Muscle layer of colon (tissue), 2 donors: ENCODE data around the gene ZNF366.

Source experiments
- H3K27ac ChIP-seq: one replicate; pipeline ENCODE4 v1.7.0; 2013; ENCODE audit warnings: low read depth, mild to moderate bottlenecking, low read length, moderate library complexity
- H3K27me3 ChIP-seq, 2 donors: one replicate each; pipeline ENCODE4 v1.7.0; 2013; ENCODE audit warnings: low read length in 2 of 2, mild to moderate bottlenecking in 2 of 2; ENCODE audit not compliant: insufficient read depth in 2 of 2, control insufficient read depth in 1 of 2
- H3K36me3 ChIP-seq: one replicate; pipeline ENCODE4 v1.7.0; 2013; ENCODE audit warnings: mild to moderate bottlenecking, low read length; ENCODE audit not compliant: insufficient read depth
- H3K4me1 ChIP-seq: one replicate; pipeline ENCODE4 v1.7.0; 2013; ENCODE audit warnings: mild to moderate bottlenecking, low read length; ENCODE audit not compliant: insufficient read depth
- H3K4me3 ChIP-seq, 2 donors: one replicate each; pipeline ENCODE4 v1.7.0; 2013; ENCODE audit warnings: low read length in 2 of 2, low read depth in 1 of 2, mild to moderate bottlenecking in 1 of 2, moderate library complexity in 1 of 2
- H3K9ac ChIP-seq: one replicate; pipeline ENCODE4 v1.7.0; 2013; ENCODE audit warnings: low read length
- H3K9me3 ChIP-seq: one replicate; pipeline ENCODE4 v1.7.0; 2013; ENCODE audit warnings: mild to moderate bottlenecking, low read length
- donor health status: abdominal sarcoma.
- donor health status: Adenocarcinoma of cecum.

Gene ZNF366

GRCh38 chr5:72507231-72507906 lies at the start of gene ZNF366:
TSS of gene ZNF366 (minus strand) at chr5:72507410. CDS start at chr5:72461496, 45,914 bp downstream.
- H3K4me1 ChIP-seq, result peaks cover 44% of the 10 kb centered on the region
- peak within 1 kb of the TSS; percentile 4 for H3K27ac ChIP-seq
- H3K9ac ChIP-seq, result no peak within 1 kb of the TSS
- H3K9me3 ChIP-seq, result no peaks in the 10 kb centered on the region
- H3K27me3 ChIP-seq, result no peaks in the 10 kb centered on the region
- no peak within 1 kb of the TSS for H3K4me3 ChIP-seq
- no peaks in the 10 kb centered on the region for H3K36me3 ChIP-seq

GRCh38 chr5:72556351-72557166 lies 49.3 kb upstream of the ZNF366 start:
- H3K9ac ChIP-seq, result no peak overlapping the region
- peak overlapping the region; percentile 45 for H3K27ac ChIP-seq
- H3K27me3 ChIP-seq, result no peaks in the 10 kb centered on the region
- peaks cover 9% of the 10 kb centered on the region for H3K4me1 ChIP-seq
- H3K36me3 ChIP-seq, result no peaks in the 10 kb centered on the region
- H3K9me3 ChIP-seq, result no peaks in the 10 kb centered on the region
- peak overlapping the region; percentile 6 to 51 for H3K4me3 ChIP-seq

- no peak overlapping the region for H3K9ac ChIP-seq
- H3K36me3 ChIP-seq, result no peaks in the 10 kb centered on the region
- H3K27ac ChIP-seq, result no peak overlapping the region
- H3K4me1 ChIP-seq, result peaks cover 9% of the 10 kb centered on the region
- H3K9me3 ChIP-seq, result no peaks in the 10 kb centered on the region
- peak overlapping the region in 1 of 2 donors; percentile 51 for H3K4me3 ChIP-seq
- H3K27me3 ChIP-seq, result no peaks in the 10 kb centered on the region
These were observed 48.7 kb upstream of the ZNF366 start for GRCh38 chr5:72555871-72556270.

GRCh38 chr5:72554897-72555296 lies 47.7 kb upstream of the ZNF366 start:
- H3K36me3 ChIP-seq, result no peaks in the 10 kb centered on the region
- peaks cover 9% of the 10 kb centered on the region for H3K4me1 ChIP-seq
- no peak overlapping the region for H3K4me3 ChIP-seq
- H3K9ac ChIP-seq, result no peak overlapping the region
- no peak overlapping the region for H3K27ac ChIP-seq
- H3K27me3 ChIP-seq, result no peaks in the 10 kb centered on the region
- H3K9me3 ChIP-seq, result no peaks in the 10 kb centered on the region

GRCh38 chr5:72552041-72552557 lies 44.9 kb upstream of the ZNF366 start:
- H3K27me3 ChIP-seq, result no peaks in the 10 kb centered on the region
- H3K4me3 ChIP-seq, result no peak overlapping the region
- H3K36me3 ChIP-seq, result no peaks in the 10 kb centered on the region
- no peak overlapping the region for H3K27ac ChIP-seq
- H3K4me1 ChIP-seq, result peaks cover 9% of the 10 kb centered on the region
- no peaks in the 10 kb centered on the region for H3K9me3 ChIP-seq
- H3K9ac ChIP-seq, result no peak overlapping the region

- no peak overlapping the region for H3K27ac ChIP-seq
- H3K4me3 ChIP-seq, result no peak overlapping the region
- no peak overlapping the region for H3K9ac ChIP-seq
- H3K36me3 ChIP-seq, result no peaks in the 10 kb centered on the region
- H3K9me3 ChIP-seq, result no peaks in the 10 kb centered on the region
- no peaks in the 10 kb centered on the region for H3K27me3 ChIP-seq
- H3K4me1 ChIP-seq, result no peaks in the 10 kb centered on the region
These were observed 43.4 kb upstream of the ZNF366 start for GRCh38 chr5:72550595-72550994.

GRCh38 chr5:72543811-72544210 lies 36.6 kb upstream of the ZNF366 start:
- H3K36me3 ChIP-seq, result no peaks in the 10 kb centered on the region
- H3K27me3 ChIP-seq, result no peaks in the 10 kb centered on the region
- H3K4me3 ChIP-seq, result no peak overlapping the region
- no peaks in the 10 kb centered on the region for H3K4me1 ChIP-seq
- no peak overlapping the region for H3K9ac ChIP-seq
- no peak overlapping the region for H3K27ac ChIP-seq
- H3K9me3 ChIP-seq, result no peaks in the 10 kb centered on the region

- no peaks in the 10 kb centered on the region for H3K36me3 ChIP-seq
- H3K27me3 ChIP-seq, result no peaks in the 10 kb centered on the region
- H3K4me1 ChIP-seq, result no peaks in the 10 kb centered on the region
- no peak overlapping the region for H3K9ac ChIP-seq
- H3K4me3 ChIP-seq, result no peak overlapping the region
- H3K27ac ChIP-seq, result no peak overlapping the region
- no peaks in the 10 kb centered on the region for H3K9me3 ChIP-seq
These were observed 36.2 kb upstream of the ZNF366 start for GRCh38 chr5:72543365-72543764.

GRCh38 chr5:72542695-72543094 lies 35.5 kb upstream of the ZNF366 start:
- Histone ChIP-seq H3K36me3 (no peaks in the 10 kb centered on the region), H3K4me1 (no peaks in the 10 kb centered on the region), H3K27me3 (no peaks in the 10 kb centered on the region), H3K4me3 (no peak overlapping the region), H3K27ac (no peak overlapping the region), H3K9ac (no peak overlapping the region), H3K9me3 (no peaks in the 10 kb centered on the region)

GRCh38 chr5:72541501-72542225 lies 34.5 kb upstream of the ZNF366 start:
- H3K9me3 ChIP-seq, result no peaks in the 10 kb centered on the region
- H3K36me3 ChIP-seq, result no peaks in the 10 kb centered on the region
- no peak overlapping the region for H3K27ac ChIP-seq
- H3K27me3 ChIP-seq, result no peaks in the 10 kb centered on the region
- H3K4me3 ChIP-seq, result no peak overlapping the region
- H3K9ac ChIP-seq, result no peak overlapping the region
- H3K4me1 ChIP-seq, result no peaks in the 10 kb centered on the region

- H3K9ac ChIP-seq, result no peak overlapping the region
These were observed 33.7 kb upstream of the ZNF366 start for GRCh38 chr5:72540759-72541438.

More at GRCh38 chr5:72540759-72541438, 33.7 kb upstream of the ZNF366 start:
- no peaks in the 10 kb centered on the region for H3K9me3 ChIP-seq
- no peaks in the 10 kb centered on the region for H3K36me3 ChIP-seq
- no peaks in the 10 kb centered on the region for H3K4me1 ChIP-seq
- H3K4me3 ChIP-seq, result no peak overlapping the region
- H3K27me3 ChIP-seq, result no peaks in the 10 kb centered on the region
- no peak overlapping the region for H3K27ac ChIP-seq
